Kidney (tissue), 14 donors: Measurements from ENCODE around the gene HBZ. TPM values are rescaled to one million over a fixed set of nuclear protein-coding genes. Genes with fewer than 3 reads are reported as not detected.
A peak's percentile ranks its signal among the peaks of the same experiment; 100 is the strongest.
"Not testable (repeated sequence)": the region's sequence is repeated elsewhere in the genome, so short reads cannot be mapped to it uniquely, and the experiment has no call there.

ENCODE experiments used
- DNase-seq, 5 donors: peaks; one replicate each; pipeline ENCODE4 v3.0.0-alpha.2; 2013 to 2020
- FAIRE-seq: peaks from 2 replicates; lab custom pipeline; 2012; peaks lifted over from hg19 to GRCh38; lab: Jason Lieb, UNC
- H3K27ac ChIP-seq, 2 donors: one replicate each; pipeline ENCODE4 v1.7.0; 2013; ENCODE audit warnings: low read depth in 2 of 2, low read length in 2 of 2, inconsistent platforms in 1 of 2
- H3K27me3 ChIP-seq: one replicate; pipeline ENCODE4 v1.7.1; 2013; ENCODE audit warnings: low read length, inconsistent platforms; ENCODE audit not compliant: control insufficient read depth, insufficient read depth
- H3K36me3 ChIP-seq, 3 donors: one replicate each; pipeline versions ENCODE4 v1.7.0 to v1.7.1; 2013; ENCODE audit warnings: low read length in 3 of 3, control low read depth in 1 of 3, inconsistent platforms in 1 of 3; ENCODE audit not compliant: insufficient read depth in 3 of 3, control insufficient read depth in 2 of 3
- H3K4me1 ChIP-seq, 3 donors: one replicate each; pipeline versions ENCODE4 v1.7.0 to v1.7.1; 2013; ENCODE audit warnings: low read length in 3 of 3, inconsistent platforms in 1 of 3, low read depth in 1 of 3; ENCODE audit not compliant: control insufficient read depth in 2 of 3, insufficient read depth in 2 of 3
- H3K4me3 ChIP-seq, 3 donors: one replicate each; pipeline versions ENCODE4 v1.7.0 to v1.8.1; 2013; ENCODE audit warnings: low read length in 3 of 3, control low read depth in 1 of 3, inconsistent platforms in 1 of 3
- H3K9ac ChIP-seq, 3 donors: one replicate each; pipeline versions ENCODE4 v1.7.0 to v1.7.1; 2013; ENCODE audit warnings: low read length in 3 of 3, control low read depth in 1 of 3, inconsistent platforms in 1 of 3
- H3K9me3 ChIP-seq, 3 donors: one replicate each; pipeline versions ENCODE4 v1.7.0 to v1.7.1; 2013; ENCODE audit warnings: low read length in 3 of 3, control low read depth in 1 of 3, inconsistent platforms in 1 of 3; ENCODE audit not compliant: control insufficient read depth in 2 of 3, insufficient read depth in 1 of 3
- CTCF ChIP-seq: IDR thresholded peaks from 3 replicates; pipeline ENCODE4 v1.5.1; 2012; ENCODE audit warnings: mild to moderate bottlenecking, moderate library complexity, borderline replicate concordance; ENCODE audit not compliant: insufficient read depth; ENCODE audit errors: extremely low read depth
- intact Hi-C: fragments of 100-400 bp; cut with DNase I; formaldehyde crosslinking; loops from one replicate; pipeline ENCODE4 v1.11.1; 2022
- polyA plus RNA-seq: library from polyadenylated mRNA; stranded (reverse); fragments of 350-450 nt; fragmentation: Illumina TruSeq; extraction: RNeasy Lipid Tissue Mini Kit (QIAGEN cat#74804); gene quantifications from one replicate; pipeline ENCODE4 v1.2.3, GENCODE V29; 2014; ENCODE audit warnings: low read depth, low replicate concordance; ENCODE audit not compliant: insufficient read depth
- total RNA-seq: library from RNA; stranded (reverse); fragmentation: NEBNext Ultra II Directional; extraction: Animal tissue kit (Norgen Biotek cat#: 25700); gene quantifications from one replicate; pipeline ENCODE4 v1.2.1, GENCODE V29; 2021
- donor health status: control.
- donor health status: control.
- donor health status: control.
- donor health status: control.
- donor health status: control.
- donor health status: DM: yes; HTN: yes; CAD: no.
- donor health status: Normal renal cell carcinoma (clear cell type).

HBZ gene
- total and polyA plus RNA-seq, 2 donors from 2014 or later, result not detected

GRCh38 chr16:170788-171187 lies 18.3 kb downstream of the HBZ start:
- Histone ChIP-seq H3K4me3 (no peak overlapping the region), H3K36me3 (no peaks in the 10 kb centered on the region), H3K9me3 (no peaks in the 10 kb centered on the region), H3K4me1 (peaks cover 0 to 2% (median 0%) of the 10 kb centered on the region in 3 donors), H3K27me3 (peaks cover 38% of the 10 kb centered on the region), H3K9ac (no peak overlapping the region), H3K27ac (no peak overlapping the region)
- no peak for TF ChIP-seq CTCF
- FAIRE-seq (no peak), DNase-seq (no peak)
- intact Hi-C loops, result no loop called here

- H3K4me1 ChIP-seq, H3K4me3 ChIP-seq, H3K27ac ChIP-seq, intact Hi-C loops, H3K9me3 ChIP-seq, H3K9ac ChIP-seq, FAIRE-seq, H3K36me3 ChIP-seq, DNase-seq: not testable (repeated sequence)
- H3K27me3 ChIP-seq, result peaks cover 29% of the 10 kb centered on the region
Observed at GRCh38 chr16:172374-172941, 20.0 kb downstream of the HBZ start, which contains the start of gene HBA2. HBA2 (plus strand) TSS chr16:172876; CDS start chr16:172913, 37 bp downstream.

GRCh38 chr16:173211-173854 lies 20.9 kb downstream of the HBZ start:
- peak in 1 of 5 donors; percentile 52 for DNase-seq
- H3K27ac ChIP-seq, intact Hi-C loops, H3K4me3 ChIP-seq, H3K36me3 ChIP-seq, H3K4me1 ChIP-seq, H3K9me3 ChIP-seq, FAIRE-seq, H3K9ac ChIP-seq: not testable (repeated sequence)
- H3K27me3 ChIP-seq, result peaks cover 35% of the 10 kb centered on the region

GRCh38 chr16:173928-174769 lies 21.7 kb downstream of the HBZ start:
- H3K9me3 ChIP-seq, H3K27ac ChIP-seq, H3K4me1 ChIP-seq, FAIRE-seq, intact Hi-C loops, H3K9ac ChIP-seq, H3K36me3 ChIP-seq, H3K4me3 ChIP-seq: not testable (repeated sequence)
- DNase-seq, result peak in 1 of 5 donors; percentile 64
- peaks cover 34% of the 10 kb centered on the region for H3K27me3 ChIP-seq
